Trophoblast cell (in vitro differentiated cells and primary cell): Measurements from ENCODE around the gene BICD2.

Experiments used
- DNase-seq, 2 donors: peaks; one replicate each; pipeline ENCODE4 v3.0.0-alpha.2; 2016
- H2AFZ ChIP-seq: 2 replicates; pipeline ENCODE4 v1.6.1; 2013; ENCODE audit warnings: low read length, moderate library complexity, mild to moderate bottlenecking; ENCODE audit not compliant: insufficient read depth, poor library complexity
- H2AK5ac ChIP-seq: 2 replicates; pipeline ENCODE4 v1.6.1; 2013; ENCODE audit warnings: mild to moderate bottlenecking, low read length
- H2BK120ac ChIP-seq: 2 replicates; pipeline ENCODE4 v1.6.1; 2013; ENCODE audit warnings: low read length, mild to moderate bottlenecking, moderate library complexity; ENCODE audit not compliant: insufficient read depth, poor library complexity
- H2BK12ac ChIP-seq: 2 replicates; pipeline ENCODE4 v1.6.1; 2013; ENCODE audit warnings: mild to moderate bottlenecking, low read length, moderate library complexity
- H2BK5ac ChIP-seq: 2 replicates; pipeline ENCODE4 v1.6.1; 2013; ENCODE audit warnings: low read length, low read depth, moderate library complexity, mild to moderate bottlenecking; ENCODE audit not compliant: poor library complexity
- H3K14ac ChIP-seq: 2 replicates; pipeline ENCODE4 v1.6.1; 2013; ENCODE audit warnings: mild to moderate bottlenecking, low read length
- H3K18ac ChIP-seq: 2 replicates; pipeline ENCODE4 v1.6.1; 2013; ENCODE audit warnings: mild to moderate bottlenecking, low read length
- H3K23ac ChIP-seq: 2 replicates; pipeline ENCODE4 v1.6.1; 2013; ENCODE audit warnings: low read length
- H3K27ac ChIP-seq: 2 replicates; pipeline ENCODE4 v1.5.1; 2013; ENCODE audit warnings: low read depth, mild to moderate bottlenecking, inconsistent platforms, low read length, moderate library complexity
- H3K27me3 ChIP-seq: 2 replicates; pipeline ENCODE4 v1.6.1; 2013; ENCODE audit warnings: inconsistent platforms, mild to moderate bottlenecking, low read length, moderate library complexity; ENCODE audit not compliant: insufficient read depth
- H3K36me3 ChIP-seq, 2 experiments: 1 replicate in 1 of 2; 2 replicates in 1 of 2; pipeline ENCODE4 v1.6.1; 2013; ENCODE audit warnings: low read length in 2 of 2, mild to moderate bottlenecking in 2 of 2, moderate library complexity in 1 of 2; ENCODE audit not compliant: insufficient read depth in 2 of 2, control insufficient read depth in 1 of 2
- H3K4ac ChIP-seq: 2 replicates; pipeline ENCODE4 v1.6.1; 2013; ENCODE audit warnings: low read depth, mild to moderate bottlenecking, low read length, moderate library complexity
- H3K4me1 ChIP-seq, 2 experiments: 1 replicate in 1 of 2; 2 replicates in 1 of 2; pipeline ENCODE4 v1.6.1; 2013; ENCODE audit warnings: low read length in 2 of 2, mild to moderate bottlenecking in 2 of 2, moderate library complexity in 1 of 2; ENCODE audit not compliant: insufficient read depth in 2 of 2, control insufficient read depth in 1 of 2
- H3K4me2 ChIP-seq: 2 replicates; pipeline ENCODE4 v1.6.1; 2013; ENCODE audit warnings: inconsistent platforms, mild to moderate bottlenecking, low read length, moderate library complexity
- H3K4me3 ChIP-seq: 2 replicates; pipeline ENCODE4 v1.5.1; 2013; ENCODE audit warnings: mild to moderate bottlenecking, low read depth, low read length, inconsistent platforms
- H3K79me1 ChIP-seq: one replicate; pipeline ENCODE4 v1.6.1; 2013; ENCODE audit warnings: low read length
- H3K79me2 ChIP-seq: 2 replicates; pipeline ENCODE4 v1.6.1; 2013; ENCODE audit warnings: low read length, mild to moderate bottlenecking; ENCODE audit not compliant: control insufficient read depth, insufficient read depth, poor library complexity
- H3K9ac ChIP-seq: 2 replicates; pipeline ENCODE4 v1.6.1; 2013; ENCODE audit warnings: mild to moderate bottlenecking, low read length
- H3K9me3 ChIP-seq: 2 replicates; pipeline ENCODE4 v1.6.1; 2013; ENCODE audit warnings: low read depth, mild to moderate bottlenecking, control low read depth, inconsistent platforms, low read length; ENCODE audit not compliant: insufficient read depth
- H4K12ac ChIP-seq: 2 replicates; pipeline ENCODE4 v1.6.1; 2013; ENCODE audit warnings: low read depth, mild to moderate bottlenecking, low read length, moderate library complexity
- H4K8ac ChIP-seq: 2 replicates; pipeline ENCODE4 v1.6.1; 2013; ENCODE audit warnings: low read depth, mild to moderate bottlenecking, low read length, moderate library complexity
- H4K91ac ChIP-seq: one replicate; pipeline ENCODE4 v1.6.1; 2013; ENCODE audit warnings: low read depth, mild to moderate bottlenecking, low read length, moderate library complexity
- WGBS: extraction: QIAGEN DNeasy Blood & Tissue Kit; methylation state at CpG from one replicate; pipeline ENCODE4 v1.1.7; 2013; ENCODE audit warnings: missing lambda C conversion rate; ENCODE audit not compliant: insufficient read length, insufficient coverage; ENCODE audit errors: extremely low coverage; 5-methylcytosine and 5-hydroxymethylcytosine counted together

BICD2 gene

GRCh38 chr9:92764988-92765936 is 629 bp upstream of the BICD2 start:
- Histone ChIP-seq H2AK5ac (peak overlapping the region; percentile 75), H3K27me3 (no peaks in the 10 kb centered on the region), H4K8ac (peak overlapping the region; percentile 96), H3K9ac (peak overlapping the region; percentile 98), H4K91ac (peak overlapping the region; percentile 99), H3K79me2 (peaks cover 38% of the 10 kb centered on the region), H2BK120ac (peak overlapping the region; percentile 77), H3K36me3 (no peaks in the 10 kb centered on the region), H3K79me1 (peaks cover 15% of the 10 kb centered on the region), H2AFZ (peak overlapping the region; percentile 90), H3K27ac (peak overlapping the region; percentile 99), H3K18ac (peak overlapping the region; percentile 94), H3K4me3 (peak overlapping the region; percentile 84), H3K23ac (no peak overlapping the region), H3K4me2 (peak overlapping the region; percentile 66), H3K4me1 (peaks cover 13 to 25% of the 10 kb centered on the region in 2 experiments), H2BK12ac (no peak overlapping the region), H2BK5ac (peak overlapping the region; percentile 91), H3K4ac (peak overlapping the region; percentile 41), H3K9me3 (no peaks in the 10 kb centered on the region), H3K14ac (peak overlapping the region; percentile 98), H4K12ac (peak overlapping the region; percentile 99)
- peak; percentile 92 to 97 for DNase-seq
- no CpG with 5 or more reads among the region's 75 CpGs for WGBS

GRCh38 chr9:92763721-92764380 is 782 bp downstream of the BICD2 start:
- Histone ChIP-seq H3K18ac (peak overlapping the region; percentile 14), H3K4me1 (peaks cover 13 to 25% of the 10 kb centered on the region in 2 experiments), H3K9ac (peak overlapping the region; percentile 97), H4K91ac (peak overlapping the region; percentile 50), H3K36me3 (no peaks in the 10 kb centered on the region), H3K9me3 (no peaks in the 10 kb centered on the region), H2AK5ac (no peak overlapping the region), H3K14ac (peak overlapping the region; percentile 84), H3K4me3 (peak overlapping the region; percentile 100), H3K27me3 (no peaks in the 10 kb centered on the region), H2BK120ac (peak overlapping the region; percentile 5), H3K23ac (no peak overlapping the region), H3K79me2 (peaks cover 48% of the 10 kb centered on the region), H2BK12ac (no peak overlapping the region), H3K27ac (no peak overlapping the region), H4K12ac (peak overlapping the region; percentile 7), H2BK5ac (no peak overlapping the region), H3K4me2 (peak overlapping the region; percentile 87), H3K79me1 (peaks cover 14% of the 10 kb centered on the region), H2AFZ (peak overlapping the region; percentile 71), H4K8ac (peak overlapping the region; percentile 49), H3K4ac (peak overlapping the region; percentile 91)
- WGBS: no CpG with 5 or more reads among the region's 42 CpGs
- DNase-seq: peak in 1 of 2 donors; percentile 25

- peak overlapping the region; percentile 84 for H3K14ac ChIP-seq
- peaks cover 48% of the 10 kb centered on the region for H3K79me2 ChIP-seq
- peak overlapping the region; percentile 1 for H4K12ac ChIP-seq
- H3K4me1 ChIP-seq: peaks cover 13 to 25% of the 10 kb centered on the region in 2 experiments
- WGBS: no CpG with 5 or more reads among the region's 19 CpGs
- peaks cover 14% of the 10 kb centered on the region for H3K79me1 ChIP-seq
- H2BK12ac ChIP-seq: no peak overlapping the region
- no peaks in the 10 kb centered on the region for H3K9me3 ChIP-seq
- no peak overlapping the region for H2AFZ ChIP-seq
- no peak overlapping the region for H3K23ac ChIP-seq
- H3K18ac ChIP-seq: no peak overlapping the region
- H2BK5ac ChIP-seq: no peak overlapping the region
- H3K4me2 ChIP-seq: peak overlapping the region; percentile 87
- no peak overlapping the region for H2AK5ac ChIP-seq
- no peak overlapping the region for H3K27ac ChIP-seq
- DNase-seq: no peak
- no peaks in the 10 kb centered on the region for H3K27me3 ChIP-seq
- no peaks in the 10 kb centered on the region for H3K36me3 ChIP-seq
- no peak overlapping the region for H3K9ac ChIP-seq
- H3K4me3 ChIP-seq: peak overlapping the region; percentile 100
- H3K4ac ChIP-seq: peak overlapping the region; percentile 91
- H4K91ac ChIP-seq: peak overlapping the region; percentile 50
- H4K8ac ChIP-seq: no peak overlapping the region
- no peak overlapping the region for H2BK120ac ChIP-seq
Observed at GRCh38 chr9:92762781-92763708, 1.6 kb downstream of the BICD2 start.

GRCh38 chr9:92762196-92762595 is 2.4 kb downstream of the BICD2 start:
- H4K91ac ChIP-seq: no peak overlapping the region
- no CpG with 5 or more reads among the region's 4 CpGs for WGBS
- H3K4ac ChIP-seq: peak overlapping the region; percentile 91
- no peak overlapping the region for H3K18ac ChIP-seq
- no peak overlapping the region for H2BK120ac ChIP-seq
- H2AK5ac ChIP-seq: no peak overlapping the region
- H3K4me3 ChIP-seq: no peak overlapping the region
- H2BK12ac ChIP-seq: no peak overlapping the region
- H3K27ac ChIP-seq: no peak overlapping the region
- H3K14ac ChIP-seq: no peak overlapping the region
- H3K27me3 ChIP-seq: no peaks in the 10 kb centered on the region
- peaks cover 13 to 25% of the 10 kb centered on the region in 2 experiments for H3K4me1 ChIP-seq
- H4K8ac ChIP-seq: no peak overlapping the region
- H3K4me2 ChIP-seq: no peak overlapping the region
- H4K12ac ChIP-seq: no peak overlapping the region
- no peak for DNase-seq
- peaks cover 14% of the 10 kb centered on the region for H3K79me1 ChIP-seq
- H2BK5ac ChIP-seq: no peak overlapping the region
- H3K9ac ChIP-seq: no peak overlapping the region
- H3K9me3 ChIP-seq: no peaks in the 10 kb centered on the region
- H3K79me2 ChIP-seq: peaks cover 51% of the 10 kb centered on the region
- H3K23ac ChIP-seq: no peak overlapping the region
- no peaks in the 10 kb centered on the region for H3K36me3 ChIP-seq
- H2AFZ ChIP-seq: no peak overlapping the region
